H9 (cell line): ENCODE results near the gene GRK1. TPM values are rescaled to one million over a fixed set of nuclear protein-coding genes. Genes with fewer than 3 reads are reported as not detected.

ENCODE experiments used
- DNase-seq: peaks from one replicate; pipeline ENCODE4 v3.0.0-alpha.2; 2017
- H2AFZ ChIP-seq: one replicate; pipeline ENCODE4 v1.6.1; 2013; ENCODE audit warnings: mild to moderate bottlenecking, low read length, control low read depth, moderate library complexity
- H2AK5ac ChIP-seq: 2 replicates; pipeline ENCODE4 v1.6.1; 2013; ENCODE audit warnings: low read length, control low read depth, mixed read lengths; ENCODE audit not compliant: insufficient read length
- H2BK120ac ChIP-seq: one replicate; pipeline ENCODE4 v1.6.1; 2013; ENCODE audit warnings: low read depth, mild to moderate bottlenecking, low read length, control low read depth, inconsistent platforms; ENCODE audit not compliant: poor library complexity, severe bottlenecking
- H2BK12ac ChIP-seq: 2 replicates; pipeline ENCODE4 v1.6.1; 2013; ENCODE audit warnings: low read length, control low read depth, mixed read lengths, low read depth; ENCODE audit not compliant: insufficient read length
- H2BK15ac ChIP-seq: 2 replicates; pipeline ENCODE4 v1.6.1; 2013; ENCODE audit warnings: low read depth, low read length, control low read depth
- H2BK20ac ChIP-seq: one replicate; pipeline ENCODE4 v1.6.1; 2013; ENCODE audit warnings: low read depth, mild to moderate bottlenecking, low read length, control low read depth, inconsistent platforms; ENCODE audit not compliant: poor library complexity, severe bottlenecking
- H2BK5ac ChIP-seq: 2 replicates; pipeline ENCODE4 v1.6.1; 2013; ENCODE audit warnings: low read length, control low read depth, mixed read lengths; ENCODE audit not compliant: insufficient read length
- H3K14ac ChIP-seq: 2 replicates; pipeline ENCODE4 v1.6.1; 2013; ENCODE audit warnings: low read length, control low read depth; ENCODE audit not compliant: insufficient read depth
- H3K18ac ChIP-seq: 2 replicates; pipeline ENCODE4 v1.6.1; 2013; ENCODE audit warnings: low read depth, mild to moderate bottlenecking, mixed read lengths, low read length, control low read depth; ENCODE audit not compliant: insufficient read length
- H3K23ac ChIP-seq: 2 replicates; pipeline ENCODE4 v1.6.1; 2013; ENCODE audit warnings: low read length, control low read depth, mixed read lengths, low read depth; ENCODE audit not compliant: insufficient read length
- H3K23me2 ChIP-seq: 2 replicates; pipeline ENCODE4 v1.6.1; 2013; ENCODE audit warnings: low read depth, mild to moderate bottlenecking, mixed read lengths, low read length, control low read depth; ENCODE audit not compliant: insufficient read length, poor library complexity, severe bottlenecking
- H3K27ac ChIP-seq: 2 replicates; pipeline ENCODE4 v1.5.1; 2013; ENCODE audit warnings: low read length, control low read depth, mixed read lengths, low read depth; ENCODE audit not compliant: insufficient read length
- H3K27me3 ChIP-seq: 2 replicates; pipeline ENCODE4 v1.6.1; 2013; ENCODE audit warnings: low read length, control low read depth, inconsistent platforms; ENCODE audit not compliant: insufficient read depth
- H3K4ac ChIP-seq: 2 replicates; pipeline ENCODE4 v1.6.1; 2013; ENCODE audit warnings: low read depth, mild to moderate bottlenecking, control low read depth, inconsistent platforms, low read length, moderate library complexity
- H3K4me1 ChIP-seq: 2 replicates; pipeline ENCODE4 v1.6.1; 2013; ENCODE audit warnings: low read length, control low read depth, inconsistent platforms; ENCODE audit not compliant: insufficient read depth
- H3K4me2 ChIP-seq: 2 replicates; pipeline ENCODE4 v1.6.1; 2013; ENCODE audit warnings: low read length, control low read depth, mixed read lengths; ENCODE audit not compliant: insufficient read length, insufficient read depth
- H3K56ac ChIP-seq: 2 replicates; pipeline ENCODE4 v1.6.1; 2013; ENCODE audit warnings: low read depth, mild to moderate bottlenecking, mixed read lengths, low read length, control low read depth; ENCODE audit not compliant: insufficient read length
- H3K79me1 ChIP-seq: 2 replicates; pipeline ENCODE4 v1.6.1; 2013; ENCODE audit warnings: low read depth, mild to moderate bottlenecking, moderate library complexity, low read length, control low read depth, inconsistent platforms; ENCODE audit not compliant: insufficient read depth, poor library complexity, severe bottlenecking
- H3K79me2 ChIP-seq: 2 replicates; pipeline ENCODE4 v1.6.1; 2013; ENCODE audit warnings: low read length, control low read depth, inconsistent platforms; ENCODE audit not compliant: insufficient read depth
- H3K9ac ChIP-seq: 2 replicates; pipeline ENCODE4 v1.6.1; 2013; ENCODE audit warnings: low read length, control low read depth, mixed read lengths; ENCODE audit not compliant: insufficient read length; ENCODE audit errors: extremely low read depth
- H3K9me3 ChIP-seq: one replicate; pipeline ENCODE4 v1.6.1; 2013; ENCODE audit warnings: low read depth, low read length, inconsistent platforms; ENCODE audit not compliant: control insufficient read depth
- H3T11ph ChIP-seq: one replicate; pipeline ENCODE4 v1.6.1; 2013; ENCODE audit warnings: mild to moderate bottlenecking, low read length, control low read depth, inconsistent platforms
- H4K20me1 ChIP-seq: one replicate; pipeline ENCODE4 v1.6.1; 2013; ENCODE audit not compliant: control insufficient read depth, insufficient read length, insufficient read depth
- H4K5ac ChIP-seq: 2 replicates; pipeline ENCODE4 v1.6.1; 2013; ENCODE audit warnings: low read depth, mild to moderate bottlenecking, mixed read lengths, low read length, control low read depth; ENCODE audit not compliant: insufficient read length
- H4K8ac ChIP-seq: replicated peaks from 2 replicates; pipeline ENCODE4 v1.6.1; 2013; ENCODE audit warnings: low read length, control low read depth, mixed read lengths, low read depth; ENCODE audit not compliant: insufficient read length
- H4K91ac ChIP-seq: 2 replicates; pipeline ENCODE4 v1.6.1; 2013; ENCODE audit warnings: low read depth, mild to moderate bottlenecking, moderate library complexity, mixed read lengths, low read length, control low read depth; ENCODE audit not compliant: insufficient read length
- H3K27ac Mint-ChIP-seq, 3 experiments: 2 replicates in 2 of 3; 3 replicates in 1 of 3; pipeline ENCODE4 v1.8.0; 2020 to 2021; ENCODE audit warnings: mixed read lengths in 3 of 3, mild to moderate bottlenecking in 1 of 3, moderate library complexity in 1 of 3
- H3K27me3 Mint-ChIP-seq: 2 replicates; pipeline ENCODE4 v1.8.0; 2021; ENCODE audit warnings: low read depth, mild to moderate bottlenecking, moderate library complexity, mixed read lengths
- H3K36me3 Mint-ChIP-seq, 3 experiments: 2 replicates in 2 of 3; 3 replicates in 1 of 3; pipeline ENCODE4 v1.8.0; 2020 to 2021; ENCODE audit warnings: low read depth in 3 of 3, mixed read lengths in 3 of 3; ENCODE audit not compliant: insufficient read depth in 1 of 3
- H3K4me1 Mint-ChIP-seq, 2 experiments: 2 replicates each; pipeline ENCODE4 v1.8.0; 2020; ENCODE audit warnings: mixed read lengths in 2 of 2
- H3K4me3 Mint-ChIP-seq, 2 experiments: 2 replicates in 1 of 2; 3 replicates in 1 of 2; pipeline ENCODE4 v1.8.0; 2020 to 2021; ENCODE audit warnings: mild to moderate bottlenecking in 2 of 2, mixed read lengths in 2 of 2, moderate library complexity in 1 of 2
- H3K9me3 Mint-ChIP-seq, 2 experiments: 2 replicates in 1 of 2; 3 replicates in 1 of 2; pipeline ENCODE4 v1.8.0; 2020; ENCODE audit warnings: mild to moderate bottlenecking in 2 of 2, mixed read lengths in 2 of 2, moderate library complexity in 1 of 2
- WGBS: extraction: QIAGEN DNeasy Blood & Tissue Kit; methylation state at CpG from one replicate; pipeline ENCODE4 v1.1.7; 2013; ENCODE audit warnings: missing lambda C conversion rate, low lambda C conversion rate, mixed read lengths; ENCODE audit not compliant: insufficient read length; ENCODE audit errors: extremely low coverage; 5-methylcytosine and 5-hydroxymethylcytosine counted together
- total RNA-seq: library from RNA; stranded (reverse); gene quantifications from 2 replicates; pipeline ENCODE4 v1.2.1, GENCODE V29; 2021
- TF ChIP-seq, protein P1 (sequence below): fragments of 200-600 bp; sonication (generic); conservative IDR thresholded peaks from 3 replicates; pipeline ENCODE4 v1.8.0; 2021; ENCODE audit warnings: antibody characterized with exemption, mild to moderate bottlenecking

GRK1 gene
- total RNA-seq, 1 experiment from 2014 or later = 0.31 TPM

DNA sequence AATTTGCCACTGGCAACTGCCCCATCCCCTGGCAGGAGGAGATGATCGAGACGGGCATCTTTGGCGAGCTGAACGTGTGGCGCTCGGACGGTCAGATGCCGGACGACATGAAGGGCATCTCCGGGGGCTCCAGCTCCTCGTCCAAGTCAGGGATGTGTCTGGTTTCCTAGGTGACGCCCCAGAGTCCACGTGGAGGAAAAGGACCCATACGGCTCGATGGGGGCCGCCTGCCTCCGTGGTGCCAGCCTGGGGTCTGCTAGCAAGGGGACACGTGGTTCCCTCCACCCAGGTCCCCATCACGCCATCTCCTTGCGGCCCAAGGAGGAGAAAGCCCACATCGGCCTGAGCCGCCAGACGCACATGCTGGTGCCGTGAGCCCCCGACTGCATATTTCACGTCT lies 68.2 kb downstream of the GRK1 start:
- no peaks in the 10 kb centered on the region for H3K79me2 ChIP-seq
- no peak overlapping the region for H2BK12ac ChIP-seq
- H3K4ac ChIP-seq = no peak overlapping the region
- Mint-ChIP-seq H3K27me3 (peaks cover 4% of the 10 kb centered on the region), H3K4me1 (0 out of 4 replicates have a peak, but pooled peaks cover 0 to 3% of the 10 kb centered on the region in 2 experiments), H3K9me3 (peaks cover 5 to 10% of the 10 kb centered on the region in 2 experiments; a peak in 3 of 5 replicates), H3K36me3 (peaks cover 0 to 3% (median 0%) of the 10 kb centered on the region in 3 experiments; a peak in 1 of 7 replicates), H3K4me3 (no peak overlapping the region), H3K27ac (no peak overlapping the region)
- H4K5ac ChIP-seq = no peak overlapping the region
- no peaks in the 10 kb centered on the region for H3K23me2 ChIP-seq
- no peak overlapping the region for H2BK5ac ChIP-seq
- TF ChIP-seq, protein P1, sequence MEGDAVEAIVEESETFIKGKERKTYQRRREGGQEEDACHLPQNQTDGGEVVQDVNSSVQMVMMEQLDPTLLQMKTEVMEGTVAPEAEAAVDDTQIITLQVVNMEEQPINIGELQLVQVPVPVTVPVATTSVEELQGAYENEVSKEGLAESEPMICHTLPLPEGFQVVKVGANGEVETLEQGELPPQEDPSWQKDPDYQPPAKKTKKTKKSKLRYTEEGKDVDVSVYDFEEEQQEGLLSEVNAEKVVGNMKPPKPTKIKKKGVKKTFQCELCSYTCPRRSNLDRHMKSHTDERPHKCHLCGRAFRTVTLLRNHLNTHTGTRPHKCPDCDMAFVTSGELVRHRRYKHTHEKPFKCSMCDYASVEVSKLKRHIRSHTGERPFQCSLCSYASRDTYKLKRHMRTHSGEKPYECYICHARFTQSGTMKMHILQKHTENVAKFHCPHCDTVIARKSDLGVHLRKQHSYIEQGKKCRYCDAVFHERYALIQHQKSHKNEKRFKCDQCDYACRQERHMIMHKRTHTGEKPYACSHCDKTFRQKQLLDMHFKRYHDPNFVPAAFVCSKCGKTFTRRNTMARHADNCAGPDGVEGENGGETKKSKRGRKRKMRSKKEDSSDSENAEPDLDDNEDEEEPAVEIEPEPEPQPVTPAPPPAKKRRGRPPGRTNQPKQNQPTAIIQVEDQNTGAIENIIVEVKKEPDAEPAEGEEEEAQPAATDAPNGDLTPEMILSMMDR = no peak
- H3K79me1 ChIP-seq = no peaks in the 10 kb centered on the region
- no peak overlapping the region for H4K91ac ChIP-seq
- H3T11ph ChIP-seq = no peak overlapping the region
- no peak overlapping the region for H3K56ac ChIP-seq
- H3K9ac ChIP-seq = no peak overlapping the region
- H2AK5ac ChIP-seq = no peak overlapping the region
- H2BK15ac ChIP-seq = no peak overlapping the region
- no peaks in the 10 kb centered on the region for H3K27me3 ChIP-seq
- no peaks in the 10 kb centered on the region for H3K9me3 ChIP-seq
- WGBS = no CpG with 5 or more reads among the region's 26 CpGs
- no peak overlapping the region for H2BK20ac ChIP-seq
- no peaks in the 10 kb centered on the region for H3K4me1 ChIP-seq
- H3K27ac ChIP-seq = no peak overlapping the region
- no peak overlapping the region for H4K8ac ChIP-seq
- H3K14ac ChIP-seq = no peak overlapping the region; the same call in 1 of the 2 replicates
- H2AFZ ChIP-seq = no peak overlapping the region
- no peak overlapping the region for H3K18ac ChIP-seq
- no peak overlapping the region for H3K23ac ChIP-seq
- H2BK120ac ChIP-seq = no peak overlapping the region
- no peak overlapping the region for H3K4me2 ChIP-seq
- no peaks in the 10 kb centered on the region for H4K20me1 ChIP-seq
- DNase-seq = no peak
